Renal pelvis (tissue), 12 donors: ENCODE measurements around the gene ZNF195. TPM values are rescaled to one million over a fixed set of nuclear protein-coding genes. Genes with fewer than 3 reads are reported as not detected.
"Not testable (repeated sequence)": the region's sequence is repeated elsewhere in the genome, so short reads cannot be mapped to it uniquely, and the experiment has no call there.

Experiments used
- DNase-seq: peaks from one replicate; pipeline ENCODE4 v3.0.0-alpha.2; 2013
- long read RNA-seq, 16 experiments: transcript quantifications; one replicate each; lab custom pipeline, GENCODE V29; 2026
- polyA plus RNA-seq, 3 donors: library from polyadenylated mRNA; unstranded; fragments of 120-200 nt; gene quantifications; one replicate each; pipeline ENCODE4 v1.2.1, GENCODE V29; 2013; ENCODE audit not compliant: insufficient read length in 3 of 3

ZNF195 gene
- polyA plus RNA-seq = 10 to 100 TPM; 28.4 to 41.1 (median 41.0) TPM
- long read RNA-seq, donor 1, transcript ZNF195-204 (4 exons, 2,970 nt) = major isoform, 7 of 10 reads
- long read RNA-seq, donor 1, partial matches to known transcripts = 0 of 10 reads
- long read RNA-seq, donor 1, other reads (novel, unspliced or antisense) = 0 of 10 reads
- long read RNA-seq, donor 2, transcript ZNF195-204 (4 exons, 2,970 nt) = major isoform, 8 of 13 reads
- long read RNA-seq, donor 2, partial matches to known transcripts = 0 of 13 reads
- long read RNA-seq, donor 2, other reads (novel, unspliced or antisense) = 0 of 13 reads
- long read RNA-seq, donor 3, transcript ZNF195-204 (4 exons, 2,970 nt) = major isoform, 8 of 9 reads
- long read RNA-seq, donor 3, partial matches to known transcripts = 0 of 9 reads
- long read RNA-seq, donor 3, other reads (novel, unspliced or antisense) = 0 of 9 reads
- long read RNA-seq, donor 4, transcript ZNF195-204 (4 exons, 2,970 nt) = major isoform, 5 of 6 reads
- long read RNA-seq, donor 4, partial matches to known transcripts = 0 of 6 reads
- long read RNA-seq, donor 4, other reads (novel, unspliced or antisense) = 0 of 6 reads
- long read RNA-seq, donor 5, partial matches to known transcripts = 0 of 6 reads
- long read RNA-seq, donor 5, other reads (novel, unspliced or antisense) = 0 of 6 reads
- long read RNA-seq, donor 6, partial matches to known transcripts = 22 of 26 reads
- long read RNA-seq, donor 6, other reads (novel, unspliced or antisense) = 0 of 26 reads
- long read RNA-seq, donor 7, transcript ZNF195-204 (4 exons, 2,970 nt) = major isoform, 8 of 10 reads
- long read RNA-seq, donor 7, partial matches to known transcripts = 0 of 10 reads
- long read RNA-seq, donor 7, other reads (novel, unspliced or antisense) = 0 of 10 reads
- long read RNA-seq, donor 8, partial matches to known transcripts = 0 of 3 reads
- long read RNA-seq, donor 8, other reads (novel, unspliced or antisense) = 0 of 3 reads
- long read RNA-seq, donor 9, transcript ZNF195-204 (4 exons, 2,970 nt) = major isoform, 6 of 8 reads
- long read RNA-seq, donor 9, partial matches to known transcripts = 0 of 8 reads
- long read RNA-seq, donor 9, other reads (novel, unspliced or antisense) = 0 of 8 reads
- long read RNA-seq, donor 10, transcript ZNF195-204 (4 exons, 2,970 nt) = major isoform, 8 of 10 reads
- long read RNA-seq, donor 10, partial matches to known transcripts = 0 of 10 reads
- long read RNA-seq, donor 10, other reads (novel, unspliced or antisense) = 0 of 10 reads
- long read RNA-seq, donor 11, transcript ZNF195-204 (4 exons, 2,970 nt) = major isoform, 5 of 8 reads
- long read RNA-seq, donor 11, partial matches to known transcripts = 0 of 8 reads
- long read RNA-seq, donor 11, other reads (novel, unspliced or antisense) = 0 of 8 reads
- long read RNA-seq, donor 12, transcript ZNF195-204 (4 exons, 2,970 nt) = major isoform, 6 of 22 reads
- long read RNA-seq, donor 12, partial matches to known transcripts = 12 of 22 reads
- long read RNA-seq, donor 12, other reads (novel, unspliced or antisense) = 0 of 22 reads
- long read RNA-seq, donor 13, partial matches to known transcripts = 0 of 5 reads
- long read RNA-seq, donor 13, other reads (novel, unspliced or antisense) = 0 of 5 reads
- long read RNA-seq, donor 14 = 0 reads
- long read RNA-seq, donor 15, transcript ZNF195-204 (4 exons, 2,970 nt) = major isoform, 8 of 21 reads
- long read RNA-seq, donor 15, partial matches to known transcripts = 13 of 21 reads
- long read RNA-seq, donor 15, other reads (novel, unspliced or antisense) = 0 of 21 reads
- long read RNA-seq, donor 16, transcript ZNF195-204 (4 exons, 2,970 nt) = major isoform, 13 of 15 reads
- long read RNA-seq, donor 16, partial matches to known transcripts = 0 of 15 reads
- long read RNA-seq, donor 16, other reads (novel, unspliced or antisense) = 0 of 15 reads

DNA sequence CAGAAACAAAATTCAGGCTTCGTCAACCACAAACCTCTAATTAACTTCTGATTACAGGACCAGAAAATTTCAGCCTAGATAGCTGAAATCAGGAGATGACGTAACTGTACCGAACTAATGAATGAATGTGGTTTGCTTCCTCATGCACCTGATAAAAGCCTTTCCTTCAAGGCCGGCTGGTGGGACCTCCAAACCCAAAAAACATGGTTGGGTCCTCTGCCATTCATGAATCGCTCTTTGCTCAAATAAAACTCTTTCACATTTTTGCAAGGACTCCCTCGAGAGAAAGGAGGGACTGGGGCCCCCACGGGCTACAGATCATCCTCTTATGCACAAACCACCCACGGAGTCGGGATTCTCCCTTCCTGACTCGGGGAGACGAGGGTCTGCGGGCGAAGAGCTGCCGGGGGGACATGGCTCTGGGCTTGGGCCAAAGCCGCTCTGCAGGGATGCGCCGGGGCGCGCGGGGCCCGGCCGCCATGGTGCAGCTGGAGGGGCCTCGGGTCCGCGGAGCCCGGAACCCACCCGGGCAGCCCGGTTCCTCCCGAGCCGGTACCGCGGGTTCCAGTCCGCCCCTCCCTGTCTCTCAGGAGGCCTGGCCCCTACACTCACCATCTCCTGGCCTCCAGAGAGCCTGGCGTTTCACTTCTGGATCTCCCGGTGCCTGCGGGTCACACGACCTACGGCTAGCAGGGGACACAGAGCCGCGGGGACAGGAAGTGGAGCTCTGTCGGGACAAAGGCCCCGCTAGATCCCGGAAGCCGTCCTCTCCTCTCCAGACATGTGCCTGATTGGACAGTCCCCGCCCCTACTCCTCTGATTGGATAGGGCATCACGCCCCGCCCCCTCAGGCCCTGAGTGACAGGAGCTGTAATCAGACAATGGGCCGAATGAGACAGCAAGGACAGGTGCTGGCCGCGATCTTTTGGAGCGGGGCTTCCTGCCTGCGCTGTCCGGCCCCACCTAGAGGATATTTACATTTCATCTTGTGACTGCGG is at the start of gene ZNF195:
TSS of gene ZNF195 (minus strand) at position 721 of the 998 bp plus-strand sequence. CDS start at position 615, 106 bp downstream.
- DNase-seq = peak; percentile 96

DNA sequence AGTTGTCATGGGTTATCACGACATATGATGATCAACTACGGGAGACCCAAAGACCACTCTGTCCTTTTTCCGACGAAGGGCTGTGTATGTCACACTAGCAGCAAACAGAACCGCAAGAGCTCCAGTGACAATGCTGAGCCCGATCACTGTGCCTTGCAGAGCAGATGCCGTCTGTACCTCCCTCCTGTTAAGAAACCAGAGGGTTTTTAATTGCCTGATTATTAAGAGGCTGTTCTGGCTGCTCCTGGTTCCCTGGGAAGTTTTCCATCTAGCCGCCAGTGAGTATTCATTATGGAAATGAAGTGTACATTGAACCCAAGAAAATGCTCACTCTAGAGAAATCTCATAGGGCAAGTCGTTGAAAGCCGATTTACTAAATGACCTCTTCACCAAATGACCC is 49.1 kb upstream of the ZNF195 start:
- not testable (repeated sequence) for DNase-seq

DNA sequence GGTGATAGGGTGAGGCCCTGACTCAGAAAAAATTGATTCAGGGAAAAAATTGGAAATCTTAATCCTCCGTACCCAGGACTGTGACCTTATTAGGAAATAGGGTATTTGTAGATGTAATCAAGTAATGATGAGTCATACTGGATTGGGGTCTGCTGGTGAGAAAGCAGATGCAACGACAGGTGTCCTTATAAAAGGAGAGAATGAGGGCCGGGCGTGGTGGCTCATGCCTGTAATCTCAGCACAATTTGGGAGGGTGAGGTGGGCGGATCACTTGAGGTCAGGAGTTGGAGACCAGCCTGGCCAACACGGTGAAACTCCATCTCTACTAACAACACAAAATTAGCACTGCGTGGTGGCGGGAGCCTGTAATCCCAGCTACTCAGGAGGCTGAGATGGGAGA is 47.6 kb upstream of the ZNF195 start:
- DNase-seq = not testable (repeated sequence)

DNA sequence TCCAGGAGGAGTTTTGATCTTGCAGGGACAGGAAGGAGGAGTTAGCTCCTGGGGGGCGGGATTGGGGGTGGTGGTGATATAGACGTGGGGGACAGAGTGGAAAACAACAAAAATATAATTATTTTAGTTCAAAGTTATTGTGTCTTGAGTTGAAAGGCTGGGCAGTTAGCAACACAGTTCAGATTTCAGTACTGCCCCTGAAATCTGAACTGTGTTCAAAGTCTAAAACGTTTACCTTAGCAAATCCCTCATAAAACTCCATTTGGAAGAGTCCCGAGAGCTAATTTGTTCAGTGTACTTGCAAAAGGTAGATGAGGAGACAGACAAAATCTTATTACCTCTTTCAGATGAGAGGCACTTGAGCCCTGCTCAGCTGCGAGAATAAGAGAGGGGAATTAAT is 45.0 kb upstream of the ZNF195 start:
- DNase-seq = not testable (repeated sequence)

- DNase-seq = not testable (repeated sequence)
Measured at GRCh38 chr11:3423138-3423731, 44.3 kb upstream of the ZNF195 start.

GRCh38 chr11:3422380-3423137 is 43.6 kb upstream of the ZNF195 start:
- DNase-seq = peak; percentile 94

GRCh38 chr11:3421608-3422379 is 42.8 kb upstream of the ZNF195 start:
- DNase-seq = peak; percentile 16

- DNase-seq = not testable (repeated sequence)
Measured at GRCh38 chr11:3420281-3421042, 41.5 kb upstream of the ZNF195 start.

DNA sequence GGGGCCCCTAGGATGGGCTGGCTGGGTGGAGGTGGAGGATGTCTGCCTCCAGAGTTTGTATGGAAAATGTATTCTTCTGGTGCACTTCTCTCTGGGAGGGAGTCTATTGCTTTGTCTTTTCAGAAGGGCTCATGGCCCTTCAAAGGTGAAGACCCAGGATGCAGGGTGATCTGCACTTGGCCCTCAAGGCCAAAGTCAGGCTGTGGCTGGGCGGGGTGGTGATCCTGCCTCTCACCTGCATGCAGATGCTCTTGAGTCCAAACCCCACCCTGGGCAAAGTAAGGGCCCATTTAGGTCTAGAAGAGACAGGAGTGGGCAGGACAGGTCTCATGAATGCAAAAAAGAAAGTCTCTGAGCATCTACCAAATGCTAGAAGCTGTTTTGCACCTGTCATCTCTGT is 40.5 kb upstream of the ZNF195 start:
- DNase-seq = not testable (repeated sequence)

DNA sequence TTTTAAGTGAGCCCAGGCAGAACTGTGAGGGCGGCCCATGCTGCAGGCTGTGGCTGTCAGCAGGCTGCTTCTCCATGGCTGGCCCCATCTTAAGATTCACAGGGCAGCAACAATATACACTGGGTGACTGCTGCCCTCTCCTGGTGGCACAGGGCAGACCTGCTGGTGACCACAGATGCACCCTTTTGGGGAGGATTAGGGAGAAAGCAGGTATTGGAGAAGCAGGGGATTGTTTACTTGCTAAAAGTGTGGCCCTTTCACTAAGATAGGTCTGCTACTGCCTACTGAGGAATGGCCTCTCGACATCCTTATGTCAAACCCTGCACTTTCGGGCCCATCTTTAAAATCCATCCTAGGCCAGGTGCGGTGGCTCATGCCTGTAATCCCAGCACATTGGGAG is 38.1 kb upstream of the ZNF195 start:
- peak; percentile 26 for DNase-seq

DNA sequence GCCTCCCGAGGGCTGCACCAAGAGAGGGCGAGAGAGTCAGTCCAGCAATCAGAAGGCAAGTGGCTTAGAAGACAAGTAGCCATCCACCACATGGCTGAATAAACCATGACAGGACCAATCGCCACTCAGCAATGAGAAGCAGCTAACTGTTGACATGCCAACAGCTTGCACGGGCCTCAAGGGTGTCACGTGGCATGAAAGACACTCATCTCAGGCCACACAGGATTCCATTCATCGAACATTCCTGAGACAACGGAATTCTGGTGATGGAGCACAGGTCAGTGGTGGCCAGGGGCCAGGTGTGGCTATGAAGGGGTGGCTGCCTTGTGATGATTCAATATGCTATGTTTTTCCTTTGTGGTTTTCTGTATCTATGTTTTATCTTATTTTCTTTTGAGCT is 36.4 kb upstream of the ZNF195 start:
- not testable (repeated sequence) for DNase-seq

DNA sequence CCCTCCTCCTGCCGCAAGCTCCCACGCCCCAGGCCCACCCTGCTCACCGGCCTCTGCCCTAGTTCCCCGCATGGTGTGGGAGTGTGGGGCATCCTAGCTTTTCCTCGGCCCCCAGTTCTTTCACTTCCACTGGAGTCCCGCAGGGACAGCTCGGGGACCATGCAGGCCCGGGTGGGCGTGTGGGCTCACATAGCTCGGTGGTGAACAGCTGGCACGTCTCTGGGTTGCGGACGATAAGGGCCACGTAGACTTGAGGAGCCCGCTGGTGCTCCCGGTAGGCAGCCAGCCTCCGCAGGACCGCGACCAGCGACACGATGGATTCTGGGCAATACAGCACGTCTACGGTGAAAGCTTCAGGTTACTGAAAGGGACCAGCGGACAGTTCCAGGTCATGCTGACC is 34.7 kb upstream of the ZNF195 start:
- DNase-seq = not testable (repeated sequence)

- DNase-seq = no peak
Measured at GRCh38 chr11:3412837-3413236, 33.9 kb upstream of the ZNF195 start.

DNA sequence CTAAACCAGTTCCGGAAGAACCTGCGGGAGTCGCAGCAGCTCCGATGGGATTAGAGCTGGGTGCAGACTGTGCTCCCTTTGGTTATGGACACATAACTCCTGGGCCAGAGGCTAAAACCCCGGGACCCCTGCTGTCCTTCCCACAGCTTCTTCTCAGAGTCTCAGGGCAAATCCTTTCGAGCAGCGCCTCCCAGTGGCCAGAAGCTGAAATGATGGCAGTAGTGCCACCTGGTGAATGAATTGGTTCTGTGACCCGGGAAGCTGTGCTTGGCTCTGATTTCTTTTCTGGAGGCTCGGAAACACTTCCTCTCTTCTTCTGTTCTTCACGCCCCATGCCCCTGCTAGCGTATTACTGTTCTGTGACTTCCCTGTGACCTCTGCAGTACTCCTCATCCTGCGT is 29.8 kb upstream of the ZNF195 start:
- peak; percentile 60 for DNase-seq

DNA sequence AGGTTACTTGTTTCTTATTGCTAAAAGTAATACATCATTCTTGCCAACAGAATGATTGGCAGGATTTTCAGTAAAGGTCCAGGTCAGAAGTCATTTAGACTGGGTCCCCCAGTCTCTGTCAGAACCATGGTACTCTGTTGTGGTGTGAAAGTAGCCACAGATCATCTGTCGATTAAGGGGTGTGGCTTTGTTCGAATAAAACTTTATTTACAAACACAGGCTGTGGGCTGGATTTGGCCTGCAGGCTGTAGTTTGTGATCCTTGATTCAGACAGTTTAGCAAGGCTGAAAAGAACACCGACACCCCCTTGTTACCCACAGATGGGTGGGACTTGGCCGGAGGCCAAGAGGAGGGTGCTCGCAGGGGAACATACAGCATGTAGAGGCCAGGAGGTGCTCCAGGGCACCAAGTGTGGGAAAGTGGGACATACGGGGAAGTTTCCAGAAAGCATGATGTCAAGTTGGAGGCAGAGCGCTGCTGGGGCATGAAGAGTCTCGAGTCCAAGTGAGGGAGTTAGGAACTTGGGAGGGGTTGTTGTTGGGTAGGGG is 29.2 kb upstream of the ZNF195 start:
- not testable (repeated sequence) for DNase-seq

DNA sequence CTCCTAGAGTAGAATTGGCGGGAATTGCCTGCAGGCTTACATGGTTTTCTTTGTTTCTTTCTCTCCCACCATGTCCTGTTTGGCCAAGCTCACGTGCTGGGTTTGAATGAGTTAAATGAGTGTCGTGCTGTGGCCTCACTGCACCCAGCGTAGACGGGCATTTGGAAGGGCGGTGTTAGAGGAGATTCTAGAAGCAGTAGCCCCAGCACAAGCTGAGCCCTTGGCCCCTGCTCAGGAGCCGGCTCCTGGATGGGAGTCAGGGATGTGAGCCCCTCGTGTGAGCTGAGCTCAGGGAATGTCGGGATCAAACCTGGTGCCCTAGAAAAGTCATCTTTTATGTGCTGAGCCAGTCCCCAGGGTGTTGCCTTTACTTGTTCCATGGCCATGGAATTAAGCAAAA is 28.0 kb upstream of the ZNF195 start:
- not testable (repeated sequence) for DNase-seq
